Gastroesophageal sphincter (tissue), 4 donors: ENCODE measurements around the gene MICAL1. TPM values are rescaled to one million over a fixed set of nuclear protein-coding genes. Genes with fewer than 3 reads are reported as not detected.
A peak's percentile ranks its signal among the peaks of the same experiment; 100 is the strongest.
"Not testable (repeated sequence)": the region's sequence is repeated elsewhere in the genome, so short reads cannot be mapped to it uniquely, and the experiment has no call there.

Experiments used
- ATAC-seq: fragments of 150-250 bp; one replicate; pipeline ENCODE4 v1.9.1; 2016; ENCODE audit warnings: mild to moderate bottlenecking, moderate library complexity
- H3K27ac ChIP-seq, 4 donors: fragments of 200-600 bp; sonication (generic) in 3 of 4; 1 replicate in 3 of 4; 2 replicates in 1 of 4; pipeline ENCODE4 v1.5.1; 2016 to 2019
- H3K27me3 ChIP-seq: fragments of 200-600 bp; sonication (generic); one replicate; pipeline ENCODE4 v1.5.1; 2019
- H3K36me3 ChIP-seq, 2 donors: fragments of 200-600 bp; sonication (generic); one replicate each; pipeline ENCODE4 v1.5.1; 2019; ENCODE audit warnings: control low read depth in 1 of 2
- H3K4me1 ChIP-seq, 3 donors: fragments of 200-600 bp; sonication (generic); 1 replicate in 2 of 3; 2 replicates in 1 of 3; pipeline ENCODE4 v1.5.1; 2016 to 2019; ENCODE audit warnings: control low read depth in 2 of 3
- H3K4me3 ChIP-seq, 2 donors: fragments of 200-600 bp; sonication (generic); one replicate each; pipeline ENCODE4 v1.5.1; 2019; ENCODE audit warnings: mild to moderate bottlenecking in 1 of 2, moderate library complexity in 1 of 2
- H3K9me3 ChIP-seq, 3 donors: fragments of 200-600 bp; sonication (generic); one replicate each; pipeline ENCODE4 v1.5.1; 2017 to 2019; ENCODE audit warnings: control low read depth in 2 of 3
- CTCF ChIP-seq, 4 experiments: fragments of 200-600 bp in 2 of 4; fragments of 450-650 bp in 2 of 4; sonication (generic) in 1 of 4; IDR thresholded peaks; one replicate each; pipeline ENCODE4 v1.5.1; 2017 to 2019; ENCODE audit warnings: antibody characterized with exemption in 4 of 4, mild to moderate bottlenecking in 2 of 4, moderate library complexity in 2 of 4
- EP300 ChIP-seq: sonication (generic); formaldehyde crosslinking; IDR thresholded peaks from one replicate; pipeline ENCODE4 v1.6.1; 2017; ENCODE audit warnings: antibody characterized with exemption, mild to moderate bottlenecking
- POLR2A ChIP-seq, 2 donors: fragments of 450-650 bp; IDR thresholded peaks; one replicate each; pipeline ENCODE4 v1.6.1; 2017; ENCODE audit warnings: antibody characterized with exemption in 2 of 2, mild to moderate bottlenecking in 2 of 2, moderate library complexity in 1 of 2
- POLR2AphosphoS5 ChIP-seq: sonication (generic); formaldehyde crosslinking; IDR thresholded peaks from one replicate; pipeline ENCODE4 v1.6.1; 2017; ENCODE audit warnings: antibody characterized with exemption
- WGBS, 2 donors: methylation state at CpG; one replicate each; pipeline ENCODE4 v1.1.5; 2018; ENCODE audit warnings: low coverage in 1 of 2; 5-methylcytosine and 5-hydroxymethylcytosine counted together
- total RNA-seq, 4 donors: library from RNA; depleted of rRNA; stranded (reverse); fragments of >200 nt; gene quantifications; one replicate each; pipeline ENCODE4 v1.1.0, GENCODE V29; 2016

Gene MICAL1
- total RNA-seq, 4 donors from 2014 or later, result 13.6 to 26.8 (median 20.9) TPM

GRCh38 chr6:109465772-109466171, 10.2 kb upstream of the MICAL1 start:
- Histone ChIP-seq H3K9me3 (no peaks in the 10 kb centered on the region), H3K4me3 (no peak overlapping the region), H3K4me1 (peaks cover 0 to 16% (median 0%) of the 10 kb centered on the region in 3 donors), H3K36me3 (peaks cover 0 to 88% of the 10 kb centered on the region in 2 donors), H3K27ac (peak overlapping the region in 3 of 4 donors; percentile 3 to 32 (median 29)), H3K27me3 (no peaks in the 10 kb centered on the region)
- TF ChIP-seq CTCF (IDR thresholded peaks at IDR 0.05) (no peak), POLR2A (IDR thresholded peaks at IDR 0.05) (no peak), POLR2AphosphoS5 (no peak), EP300 (no peak)
- ATAC-seq, result no peak
- WGBS, 2 donors, result 54 to 83% methylated on average over 1 to 2 of the region's 7 CpGs

- WGBS, 2 donors, result 57 to 60% methylated on average over 1 of the region's 1 CpG
- no peak for TF ChIP-seq POLR2AphosphoS5
- Histone ChIP-seq H3K27ac (no peak overlapping the region), H3K27me3 (no peaks in the 10 kb centered on the region), H3K36me3 (peaks cover 0 to 50% of the 10 kb centered on the region in 2 donors), H3K4me3 (no peak overlapping the region), H3K4me1 (peaks cover 0 to 25% (median 0%) of the 10 kb centered on the region in 3 donors), H3K9me3 (no peaks in the 10 kb centered on the region)
- ATAC-seq, result no peak
These were observed 6.4 kb upstream of the MICAL1 start for GRCh38 chr6:109461733-109462526.

- H3K4me3 ChIP-seq, H3K27ac ChIP-seq, H3K27me3 ChIP-seq, H3K9me3 ChIP-seq, ATAC-seq: not testable (repeated sequence)
- peaks cover 0 to 43% of the 10 kb centered on the region in 2 donors for H3K36me3 ChIP-seq
- 100% methylated on average over 1 of the region's 1 CpG for WGBS, 2 donors
- peaks cover 0 to 27% (median 2%) of the 10 kb centered on the region in 3 donors for H3K4me1 ChIP-seq
These were observed 5.6 kb upstream of the MICAL1 start for GRCh38 chr6:109461205-109461604.

GRCh38 chr6:109460161-109460829, 4.7 kb upstream of the MICAL1 start:
- 50 to 63% methylated on average over 3 of the region's 3 CpGs for WGBS, 2 donors
- H3K4me3 ChIP-seq, result no peak overlapping the region
- peaks cover 0 to 23% (median 4%) of the 10 kb centered on the region in 3 donors for H3K4me1 ChIP-seq
- H3K9me3 ChIP-seq, result no peaks in the 10 kb centered on the region
- peak overlapping the region in 1 of 4 donors; percentile 37 for H3K27ac ChIP-seq
- ATAC-seq, result no peak
- TF ChIP-seq POLR2AphosphoS5 (no peak), CTCF (IDR thresholded peaks at IDR 0.05) (no peak), POLR2A (IDR thresholded peaks at IDR 0.05) (no peak), EP300 (no peak)
- peaks cover 0 to 33% of the 10 kb centered on the region in 2 donors for H3K36me3 ChIP-seq
- no peaks in the 10 kb centered on the region for H3K27me3 ChIP-seq

- no peak overlapping the region for H3K4me3 ChIP-seq
- H3K9me3 ChIP-seq, result no peaks in the 10 kb centered on the region
- TF ChIP-seq POLR2A (IDR thresholded peaks at IDR 0.05) (no peak), CTCF (IDR thresholded peaks at IDR 0.05) (no peak), POLR2AphosphoS5 (no peak), EP300 (no peak)
- no peak for ATAC-seq
- WGBS, 2 donors, result 63 to 69% methylated on average over 3 to 4 of the region's 5 CpGs
- H3K27ac ChIP-seq, result no peak overlapping the region
- peaks cover 0 to 36% (median 10%) of the 10 kb centered on the region in 3 donors for H3K4me1 ChIP-seq
- peaks cover 0 to 22% of the 10 kb centered on the region in 2 donors for H3K36me3 ChIP-seq
- no peaks in the 10 kb centered on the region for H3K27me3 ChIP-seq
These were observed 3.4 kb upstream of the MICAL1 start for GRCh38 chr6:109458774-109459531.
